HEK293 (cell line): ENCODE data around the gene ZDHHC6.

Source experiments
- CTCF ChIA-PET: fragments of 350-600 bp; formaldehyde crosslinking; extraction: SDS; loops from one replicate; lab custom pipeline; 2021; ENCODE audit warnings: antibody characterized with exemption; lab: Yijun Ruan, JAX
- POLR2A ChIA-PET: fragments of 300-600 bp; formaldehyde crosslinking; extraction: SDS; loops from one replicate; lab custom pipeline; 2020; ENCODE audit warnings: antibody characterized with exemption, inconsistent platforms; lab: Yijun Ruan, JAX
- H3K27ac ChIP-seq: fragments of 200-500 bp; sonication (Bioruptor generic); 2 replicates; pipeline ENCODE4 v1.5.1; 2014; ENCODE audit warnings: low read depth, low read length, control low read depth, inconsistent platforms; ENCODE audit errors: extremely low read depth
- H3K36me3 ChIP-seq, 2 experiments: fragments of 200-500 bp in 1 of 2; sonication (Bioruptor generic) in 1 of 2; 1 replicate in 1 of 2; 2 replicates in 1 of 2; pipeline ENCODE4 v1.5.1; 2014 to 2017; ENCODE audit warnings: inconsistent platforms in 2 of 2, low read length in 2 of 2; ENCODE audit not compliant: control insufficient read depth in 2 of 2, insufficient read depth in 1 of 2
- H3K4me1 ChIP-seq: fragments of 200-500 bp; sonication (Bioruptor generic); 2 replicates; pipeline ENCODE4 v1.5.1; 2014; ENCODE audit warnings: mild to moderate bottlenecking, low read length, inconsistent platforms; ENCODE audit not compliant: control insufficient read depth, insufficient read depth
- H3K4me3 ChIP-seq: 2 replicates; pipeline ENCODE4 v1.5.1; 2011; ENCODE audit warnings: low read depth, mild to moderate bottlenecking, control low read depth, low read length, moderate library complexity
- H3K9me3 ChIP-seq: fragments of 200-500 bp; sonication (Bioruptor generic); 2 replicates; pipeline ENCODE4 v1.5.1; 2014; ENCODE audit warnings: low read depth, low read length, inconsistent platforms; ENCODE audit not compliant: control insufficient read depth, insufficient read depth
- INSM2 ChIP-seq: fragments of 450-650 bp; formaldehyde crosslinking; IDR thresholded peaks from 2 replicates; pipeline ENCODE4 v1.5.1; 2016; ENCODE audit warnings: missing biosample characterization, missing genetic modification characterization
- PRDM4 ChIP-seq: fragments of 450-650 bp; formaldehyde crosslinking; IDR thresholded peaks from 2 replicates; pipeline ENCODE4 v1.5.1; 2017; ENCODE audit warnings: missing biosample characterization, missing genetic modification characterization
- PRDM6 ChIP-seq: fragments of 450-650 bp; formaldehyde crosslinking; IDR thresholded peaks from 2 replicates; pipeline ENCODE4 v1.5.1; 2017; ENCODE audit warnings: missing biosample characterization, missing genetic modification characterization
- REST ChIP-seq: fragments of 450-650 bp; formaldehyde crosslinking; IDR thresholded peaks from 2 replicates; pipeline ENCODE4 v1.5.1; 2016; ENCODE audit warnings: missing biosample characterization, missing genetic modification characterization
- TCF7L2 ChIP-seq: IDR thresholded peaks from 2 replicates; pipeline ENCODE4 v1.6.1; 2011; ENCODE audit warnings: low read depth, mild to moderate bottlenecking, inconsistent platforms, low read length, moderate library complexity, borderline replicate concordance
- ZBTB17 ChIP-seq: fragments of 450-650 bp; formaldehyde crosslinking; IDR thresholded peaks from 2 replicates; pipeline ENCODE4 v1.5.1; 2016; ENCODE audit warnings: missing biosample characterization, missing genetic modification characterization
- ZBTB20 ChIP-seq: fragments of 450-650 bp; formaldehyde crosslinking; IDR thresholded peaks from 2 replicates; pipeline ENCODE4 v1.5.1; 2016; ENCODE audit warnings: missing biosample characterization, missing genetic modification characterization
- ZFP41 ChIP-seq: fragments of 450-650 bp; formaldehyde crosslinking; IDR thresholded peaks from 2 replicates; pipeline ENCODE4 v1.5.1; 2016; ENCODE audit warnings: missing biosample characterization, missing genetic modification characterization, borderline replicate concordance
- ZNF366 ChIP-seq: fragments of 450-650 bp; formaldehyde crosslinking; conservative IDR thresholded peaks from 2 replicates; pipeline ENCODE4 v1.5.1; 2016; ENCODE audit warnings: missing biosample characterization, missing genetic modification characterization
- ZNF433 ChIP-seq: fragments of 450-650 bp; formaldehyde crosslinking; IDR thresholded peaks from 2 replicates; pipeline ENCODE4 v1.5.1; 2016; ENCODE audit warnings: missing biosample characterization, missing genetic modification characterization, low read depth
- ZNF510 ChIP-seq: fragments of 450-650 bp; formaldehyde crosslinking; IDR thresholded peaks from 2 replicates; pipeline ENCODE4 v1.5.1; 2018; ENCODE audit warnings: mild to moderate bottlenecking, missing genetic modification characterization, missing biosample characterization; ENCODE audit not compliant: insufficient replicate concordance
- ZNF549 ChIP-seq: fragments of 450-650 bp; IDR thresholded peaks from 2 replicates; pipeline ENCODE4 v1.5.1; 2018; ENCODE audit warnings: missing biosample characterization, missing genetic modification characterization, mild to moderate bottlenecking, inconsistent platforms, moderate library complexity
- ZNF670 ChIP-seq: fragments of 450-650 bp; formaldehyde crosslinking; IDR thresholded peaks from 2 replicates; pipeline ENCODE4 v1.5.1; 2016; ENCODE audit warnings: missing biosample characterization, missing genetic modification characterization, low read depth
- ZNF707 ChIP-seq: fragments of 450-650 bp; formaldehyde crosslinking; IDR thresholded peaks from 2 replicates; pipeline ENCODE4 v1.5.1; 2016; ENCODE audit warnings: missing biosample characterization, missing genetic modification characterization

Gene ZDHHC6

GRCh38 chr10:112383325-112383724, 63.4 kb downstream of the ZDHHC6 start (continued):
- TF ChIP-seq REST = 0 out of 2 replicates have a peak, but pooled peaks have one; percentile 29
- no peak for TF ChIP-seq ZBTB17 (tag by site-specific recombination)
- TF ChIP-seq PRDM6 (tag by site-specific recombination) = no peak
- TF ChIP-seq ZBTB20 (tag by site-specific recombination) = peak; percentile 90
- no peak for TF ChIP-seq INSM2 (tag by site-specific recombination)
- TF ChIP-seq ZNF707 (tag by site-specific recombination) = no peak
- TF ChIP-seq ZFP41 = no peak

GRCh38 chr10:112382515-112383235, 64.0 kb downstream of the ZDHHC6 start:
- no peak for TF ChIP-seq ZNF366 (tag by site-specific recombination)
- TF ChIP-seq INSM2 (tag by site-specific recombination) = no peak
- TF ChIP-seq PRDM4 (tag by site-specific recombination) = no peak
- no peak for TF ChIP-seq ZNF670 (tag by site-specific recombination)
- no peak for TF ChIP-seq ZNF549 (tag by site-specific recombination)
- TF ChIP-seq TCF7L2 = no peak
- no peak for TF ChIP-seq ZNF433 (tag by site-specific recombination)
- TF ChIP-seq ZNF510 (tag by site-specific recombination) = no peak
- CTCF ChIA-PET = no interaction called here
- POLR2A ChIA-PET = no interaction called here
- Histone ChIP-seq H3K27ac (no peak overlapping the region), H3K4me3 (no peak overlapping the region), H3K36me3 (no peaks in the 10 kb centered on the region), H3K9me3 (no peaks in the 10 kb centered on the region), H3K4me1 (no peaks in the 10 kb centered on the region)
